ENCODE results near the gene FANCG. TPM values are rescaled to one million over a fixed set of nuclear protein-coding genes. Genes with fewer than 3 reads are reported as not detected.

The FANCG gene
- polyA plus RNA-seq, 1 donor = 58.0 TPM

Other genes with a start within 250 kb of the FANCG start
- 0.33 TPM for gene PHF24, start 121.7 kb downstream of the FANCG start, polyA plus RNA-seq (ENCODE audit: insufficient read length)
- 9.3 TPM for gene DNAJB5, start 90.2 kb downstream of the FANCG start, polyA plus RNA-seq (ENCODE audit: insufficient read length)
- gene VCP, start 7.3 kb downstream of the FANCG start, polyA plus RNA-seq (ENCODE audit: insufficient read length) = 250 TPM
- gene PIGO, start 16.6 kb upstream of the FANCG start, polyA plus RNA-seq (ENCODE audit: insufficient read length) = 36.9 TPM
- gene STOML2, start 23.2 kb upstream of the FANCG start, polyA plus RNA-seq (ENCODE audit: insufficient read length) = 125 TPM
- gene ATOSB, start 35.9 kb upstream of the FANCG start, polyA plus RNA-seq (ENCODE audit: insufficient read length) = 12.0 TPM
- gene UNC13B, start 82.1 kb upstream of the FANCG start, polyA plus RNA-seq (ENCODE audit: insufficient read length) = 27.8 TPM

Data from left kidney (tissue), 1 donor.